UCSD-AML1 (cell line): Measurements from ENCODE around the gene ERC2.
A peak's percentile ranks its signal among the peaks of the same experiment; 100 is the strongest.

Experiments
- DNase-seq: peaks from one replicate; lab custom pipeline; 2025; ENCODE audit not compliant: unreplicated experiment; lab: John Stamatoyannopoulos, UW

ERC2 gene

DNA sequence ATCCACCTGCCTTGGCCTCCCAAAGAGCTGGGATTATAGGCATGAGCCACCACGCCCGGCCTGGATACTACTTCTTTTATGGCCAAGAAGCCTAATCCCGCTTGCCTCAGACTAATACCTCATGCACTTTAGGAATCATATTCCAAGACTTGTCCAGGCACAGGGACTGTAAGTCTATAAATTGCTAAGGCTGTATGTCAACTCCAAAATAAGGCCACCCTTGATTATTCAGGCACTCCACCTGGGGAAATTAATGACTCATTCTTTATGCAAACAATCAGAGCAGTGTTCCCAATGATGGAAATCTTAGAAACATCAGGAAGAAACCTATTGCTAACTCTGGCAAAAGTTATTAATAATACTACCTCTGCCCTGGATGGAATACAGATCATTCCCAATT, 98.4 kb downstream of the ERC2 start:
- no peak for DNase-seq

DNA sequence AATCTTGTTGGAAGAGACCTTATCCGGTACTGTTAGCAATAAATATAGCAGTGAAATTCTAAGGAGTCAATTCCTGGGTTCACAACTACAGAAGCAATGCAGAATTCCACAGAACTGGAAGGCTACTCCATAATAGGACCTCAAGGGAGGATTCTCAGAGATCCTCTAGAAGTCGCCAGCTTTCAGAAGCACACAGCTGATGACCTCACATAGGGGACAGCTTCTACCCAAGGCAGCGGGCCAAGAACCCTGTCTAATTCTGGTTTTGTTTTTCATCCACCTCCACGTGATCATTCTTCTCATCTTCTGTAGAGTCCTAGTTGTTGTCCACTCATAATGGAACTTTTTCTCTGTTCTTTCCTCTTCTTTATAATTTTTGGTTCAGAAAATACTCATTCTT, 99.4 kb downstream of the ERC2 start:
- no peak for DNase-seq

DNA sequence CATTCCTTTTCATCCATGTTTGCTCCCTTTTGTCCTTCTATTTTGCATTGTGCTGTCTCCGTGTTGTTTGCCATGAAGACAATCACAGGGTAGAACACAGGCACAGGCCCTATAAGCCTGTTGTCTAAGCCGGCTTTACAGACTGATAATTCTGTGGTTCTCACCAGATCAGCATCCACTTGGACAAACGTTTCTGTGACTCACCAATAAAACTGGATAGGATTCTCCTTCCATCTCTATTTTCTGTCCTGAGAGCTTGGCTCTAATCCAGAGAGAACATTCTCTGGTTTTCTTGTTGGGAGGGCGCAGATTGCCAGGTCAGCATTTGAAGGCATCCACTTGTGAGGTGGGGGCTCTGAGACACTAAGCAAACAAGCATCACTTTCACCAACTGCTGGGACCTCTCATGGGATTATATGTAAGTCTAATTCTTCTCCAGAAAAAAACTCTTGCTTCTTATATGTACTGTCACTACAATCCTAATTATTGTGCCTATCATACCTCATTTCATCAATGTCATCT, 101.6 kb downstream of the ERC2 start:
- no peak for DNase-seq

DNA sequence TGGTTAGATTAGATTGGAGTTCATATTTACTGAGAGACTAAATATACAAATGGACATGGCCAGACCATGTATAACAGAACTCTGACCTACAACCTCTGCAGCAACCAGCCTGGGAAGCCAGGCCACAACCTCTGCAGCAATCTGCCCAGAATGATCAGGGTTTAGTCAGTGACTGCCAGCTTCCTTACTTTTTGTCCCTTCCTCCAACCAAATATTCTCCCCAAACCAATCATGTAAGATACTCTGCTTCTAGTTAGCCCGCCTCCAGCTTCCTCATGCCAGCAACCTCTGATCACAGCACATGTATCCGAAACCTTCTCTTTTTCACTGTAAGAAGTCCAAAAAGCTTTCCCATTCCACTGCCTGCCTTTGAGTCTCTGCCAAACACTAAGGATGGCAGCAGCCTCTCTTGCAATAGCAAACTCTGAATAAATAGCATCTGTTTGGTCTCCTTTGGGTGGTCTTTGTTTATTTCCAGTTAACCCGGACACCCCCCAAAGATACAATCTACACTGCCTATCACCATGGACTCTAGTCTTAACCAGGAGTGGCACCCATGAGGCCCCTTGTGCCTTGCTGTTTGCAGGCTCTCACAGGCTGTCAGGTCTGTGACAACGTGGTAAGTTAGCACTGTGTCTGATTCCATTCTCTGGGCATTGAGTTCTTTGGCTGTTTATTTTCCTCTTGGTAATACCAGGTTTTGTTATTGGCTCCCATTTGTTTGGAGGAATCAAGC, 102.2 kb downstream of the ERC2 start:
- no peak for DNase-seq

DNA sequence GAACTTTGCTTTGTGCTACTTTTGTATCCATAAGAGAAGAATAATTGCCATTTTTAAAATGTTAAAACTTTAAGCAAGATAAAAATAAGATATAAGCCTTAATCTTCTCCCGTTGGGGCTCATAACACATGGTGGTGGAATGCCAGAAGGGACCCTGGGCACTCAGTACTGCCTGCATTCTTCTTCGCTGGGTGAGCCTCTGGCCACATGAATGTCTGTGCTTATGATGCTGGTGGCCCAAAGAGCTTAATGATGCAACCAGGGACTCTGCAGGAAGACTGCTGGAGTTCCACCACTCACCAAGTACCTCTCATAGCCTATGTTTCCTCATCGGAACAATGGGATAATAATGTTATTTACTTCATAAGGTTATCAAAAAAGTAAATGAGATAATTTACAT, 103.6 kb downstream of the ERC2 start:
- DNase-seq = no peak

DNA sequence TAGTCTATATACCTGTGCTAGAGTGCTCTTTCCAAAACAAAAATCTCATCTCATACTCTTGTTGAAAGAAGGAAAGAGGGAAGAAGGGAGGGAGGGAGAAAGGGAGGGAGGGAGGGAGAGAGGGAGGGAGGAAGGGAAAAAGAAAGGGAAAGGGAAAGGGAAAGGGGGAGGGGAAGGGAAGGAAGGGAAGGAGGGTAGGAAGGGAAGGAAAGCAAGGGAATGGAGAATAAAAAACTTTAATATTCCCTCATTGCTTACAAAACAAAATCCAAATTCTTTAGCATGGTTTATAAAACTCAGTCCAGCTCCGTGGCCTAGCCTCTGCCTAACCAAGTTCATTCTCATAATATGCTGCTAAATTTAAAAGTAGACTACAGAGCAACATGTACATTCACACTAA, 104.5 kb downstream of the ERC2 start:
- DNase-seq = no peak

DNA sequence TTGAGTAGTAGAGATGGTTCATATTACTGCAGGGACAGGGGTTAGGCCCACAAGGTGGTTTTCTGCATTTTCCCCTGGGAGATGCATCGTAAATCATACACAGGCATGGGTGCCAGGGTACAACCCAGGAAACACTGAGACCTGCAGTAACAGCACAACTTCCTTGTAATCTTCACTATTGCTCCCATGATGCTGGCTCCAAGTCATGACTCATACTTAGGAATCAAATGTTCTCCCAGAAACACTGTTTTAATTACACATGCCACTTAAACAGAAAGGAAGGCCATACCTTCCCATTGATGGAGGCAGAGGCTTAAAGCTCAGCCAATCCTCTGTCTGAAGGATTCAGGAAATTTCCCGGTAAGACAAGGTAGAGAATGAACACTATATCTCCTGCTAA, 106.5 kb downstream of the ERC2 start:
- no peak for DNase-seq

DNA sequence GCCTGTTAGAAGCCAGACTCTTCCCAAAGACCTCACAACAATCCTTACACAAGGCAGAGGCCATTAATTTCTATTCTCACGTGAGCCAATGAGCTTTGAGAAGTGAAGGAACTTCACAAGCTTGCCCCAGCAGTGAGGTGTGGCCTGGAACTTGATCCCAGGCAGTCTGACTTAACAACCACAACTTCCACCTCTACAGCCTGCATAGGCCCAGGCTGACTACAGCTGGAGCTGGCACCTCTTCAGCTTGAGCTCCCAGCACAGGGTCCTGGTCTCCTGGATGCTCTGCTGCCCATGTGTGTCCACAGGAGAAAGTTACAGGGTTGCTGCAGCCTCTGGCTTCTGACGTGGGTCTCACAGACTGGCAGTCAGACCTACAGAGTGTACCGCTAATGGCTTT, 111.0 kb downstream of the ERC2 start:
- no peak for DNase-seq

DNA sequence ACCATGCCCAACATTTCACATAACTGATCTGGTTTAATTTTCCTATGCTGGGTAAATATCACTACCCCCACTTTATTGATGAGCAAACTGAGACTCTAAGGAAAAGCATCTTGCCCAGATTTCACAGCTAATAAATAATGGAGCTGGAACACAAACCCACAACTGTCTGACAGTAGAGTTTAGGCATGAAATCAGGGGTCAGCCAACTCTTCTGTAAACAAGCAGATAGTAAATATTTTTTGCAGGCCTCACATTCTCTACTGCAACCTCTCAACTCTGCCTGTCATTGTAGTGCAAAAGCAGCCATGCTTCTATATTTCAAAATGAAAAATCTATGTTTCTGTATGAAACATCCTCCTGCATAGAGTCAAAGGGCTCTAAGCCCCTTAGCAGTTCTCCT, 111.5 kb downstream of the ERC2 start:
- no peak for DNase-seq

DNA sequence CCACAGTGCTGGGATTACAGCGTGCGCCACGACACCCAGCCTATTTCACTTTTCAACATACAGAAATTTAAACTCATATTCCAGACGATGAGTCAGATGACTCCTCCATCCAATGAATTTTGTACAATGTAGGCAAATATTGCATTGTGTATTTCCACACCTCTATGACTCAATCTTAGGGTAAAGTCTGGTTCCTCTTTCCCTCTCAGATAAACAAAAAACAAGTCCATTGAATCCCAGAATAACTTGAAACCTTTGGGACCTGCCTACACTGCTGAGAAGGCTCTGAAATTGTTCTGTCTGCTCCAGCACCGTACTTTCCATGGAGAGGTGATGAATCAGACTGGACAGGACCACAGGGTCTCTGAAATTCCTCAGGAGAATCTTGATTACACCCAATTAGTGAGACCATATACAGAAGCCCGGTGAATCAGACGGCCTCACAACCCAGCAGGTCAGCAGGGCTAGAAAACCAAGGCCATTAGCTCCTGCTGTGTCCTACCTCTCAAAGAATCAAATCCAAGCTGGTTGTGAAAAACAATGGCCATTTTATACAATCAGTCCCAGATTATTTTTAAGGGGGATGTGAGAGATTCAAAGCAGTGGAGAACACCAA, 112.6 kb downstream of the ERC2 start:
- DNase-seq = no peak

DNA sequence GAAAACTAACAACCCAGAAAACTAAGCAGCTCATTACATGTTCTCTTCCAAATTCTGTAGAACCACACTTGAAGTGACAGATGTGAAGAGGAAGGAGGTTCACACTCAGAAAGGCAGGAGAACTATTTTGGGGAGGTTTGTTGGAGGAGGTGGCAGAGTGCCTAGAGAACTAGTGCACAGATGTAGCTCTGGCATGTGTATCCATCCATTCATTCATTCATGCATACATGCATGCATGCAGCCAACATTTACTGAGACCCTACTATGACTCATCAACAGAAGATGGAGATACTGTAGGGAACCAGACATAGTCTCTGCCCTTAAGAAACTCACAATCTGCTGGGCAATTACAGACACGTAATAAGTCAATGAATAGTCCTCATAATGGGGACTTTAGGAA, 116.7 kb downstream of the ERC2 start:
- DNase-seq = no peak

DNA sequence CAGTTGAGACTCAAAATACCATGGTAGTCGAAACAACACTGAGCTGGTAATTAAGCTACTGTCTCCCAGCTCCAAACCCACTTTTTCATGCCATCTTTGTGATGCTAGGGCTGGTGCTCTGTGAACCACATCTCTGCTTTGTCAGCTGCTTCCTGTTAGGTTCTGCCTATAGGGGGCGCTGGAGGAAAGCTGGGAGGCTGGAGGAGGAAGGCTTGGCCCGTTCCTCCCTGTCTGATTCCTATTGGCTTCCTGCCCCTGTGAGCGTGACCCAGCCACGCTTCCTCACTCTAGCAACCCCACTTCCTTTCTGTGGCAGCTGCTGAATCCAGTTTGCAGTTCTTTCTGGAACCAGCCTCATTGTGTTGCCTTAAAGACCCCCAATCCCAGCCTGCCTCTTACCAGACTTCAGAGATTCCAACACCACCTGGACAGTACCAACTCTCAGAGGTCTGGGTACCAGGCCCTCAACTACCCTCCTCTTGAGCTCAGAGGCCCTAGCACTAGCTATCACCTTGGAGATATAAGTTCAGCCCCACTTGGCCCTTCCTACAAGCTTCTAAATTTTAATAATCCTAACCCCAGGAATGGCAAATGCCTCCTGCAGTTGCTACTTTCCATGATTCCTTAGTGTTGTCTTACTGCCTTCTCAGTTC, 120.9 kb downstream of the ERC2 start:
- DNase-seq = peak; percentile 38

DNA sequence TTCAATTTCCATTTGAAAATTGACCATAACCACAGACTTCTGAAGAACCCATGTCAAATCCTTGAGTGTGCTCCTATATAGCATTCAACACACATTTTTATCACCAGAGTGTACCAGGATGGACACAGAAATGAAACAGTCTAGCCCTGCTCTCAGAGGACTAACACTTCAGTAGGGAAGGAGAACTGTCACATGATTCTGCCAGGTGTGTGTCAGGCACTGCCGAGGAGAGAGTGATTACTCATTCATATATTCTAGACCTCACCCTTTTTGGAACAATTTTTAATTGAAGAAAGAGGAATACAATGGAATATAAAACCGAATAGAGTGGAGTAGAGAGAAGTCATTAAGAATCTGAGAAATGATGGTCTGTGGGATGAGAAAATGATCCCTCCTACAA, 125.8 kb downstream of the ERC2 start:
- DNase-seq = no peak

DNA sequence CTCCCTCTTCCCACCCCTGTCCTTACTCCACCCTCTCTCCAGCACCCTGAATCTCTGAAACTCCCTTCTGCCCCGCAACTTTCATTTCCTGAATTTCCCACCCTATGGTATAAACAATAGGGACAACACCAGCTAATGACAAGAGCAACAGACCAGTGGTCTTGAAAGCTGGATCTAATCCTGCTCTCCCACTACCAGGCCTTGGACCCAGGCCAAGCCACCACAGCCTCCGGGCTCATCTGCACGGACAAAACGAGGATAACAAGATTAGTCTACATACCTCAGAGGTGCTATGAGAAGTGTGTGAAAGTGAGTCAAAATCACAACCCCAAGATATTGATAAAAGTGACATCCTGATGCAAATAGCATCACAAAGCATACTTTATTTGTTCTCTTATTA, 128.6 kb downstream of the ERC2 start:
- no peak for DNase-seq

DNA sequence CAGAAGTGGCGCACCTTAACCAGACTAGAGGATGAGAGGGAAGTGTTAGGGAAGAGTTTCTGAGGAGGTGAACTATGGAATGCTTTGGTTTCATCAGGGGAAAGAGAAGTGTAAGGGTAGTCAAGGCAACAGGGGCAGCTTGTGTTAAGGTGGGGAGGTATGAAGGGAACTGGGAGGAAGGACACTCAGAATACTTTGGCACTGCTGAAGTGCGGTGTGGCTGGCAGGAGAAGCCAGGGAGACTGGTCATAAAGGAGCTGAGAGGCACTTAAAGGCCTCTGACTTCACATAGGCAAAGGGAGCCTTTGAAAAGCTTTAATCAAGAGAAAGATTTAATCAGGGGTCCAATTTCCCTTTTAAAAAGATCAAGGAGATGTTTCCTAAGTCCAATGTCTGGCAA, 129.0 kb downstream of the ERC2 start:
- no peak for DNase-seq

DNA sequence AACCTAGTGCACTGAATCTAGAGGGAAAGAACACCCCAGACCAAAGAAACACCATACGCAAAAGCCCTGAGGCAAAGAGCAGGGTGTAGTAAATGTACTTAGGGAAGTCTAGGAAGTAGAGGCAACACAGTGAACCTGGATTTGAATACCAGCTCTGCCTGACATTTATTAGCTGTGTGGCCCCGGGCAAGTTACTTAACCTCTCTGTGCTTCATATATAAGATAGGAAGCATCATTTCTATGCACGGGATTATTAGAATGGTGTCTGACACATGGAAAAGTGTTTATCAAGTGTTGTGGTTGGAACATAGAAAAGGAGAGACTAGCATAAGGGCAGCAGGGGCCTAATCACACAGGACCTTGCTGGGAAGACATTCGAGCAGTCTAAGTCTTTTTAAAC, 132.2 kb downstream of the ERC2 start:
- DNase-seq = no peak

DNA sequence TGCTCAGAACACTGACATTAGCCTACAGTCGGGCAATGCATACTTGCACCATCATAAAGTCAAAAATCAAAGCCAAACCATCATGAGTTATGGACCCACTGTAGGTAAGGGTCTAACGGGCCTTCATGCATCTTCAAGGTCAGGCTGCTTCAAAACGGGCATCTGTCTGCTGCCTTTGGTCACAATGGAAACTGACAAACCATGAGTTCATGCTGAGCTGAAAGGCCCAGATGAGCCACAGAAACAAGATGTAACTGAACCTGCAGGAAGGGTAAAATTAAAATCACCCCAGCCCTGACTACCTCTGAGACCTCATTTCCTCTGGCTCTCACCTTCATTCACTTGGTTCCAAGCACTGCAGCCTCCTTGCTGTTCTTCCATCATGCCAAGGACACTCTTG, 143.8 kb downstream of the ERC2 start:
- no peak for DNase-seq

DNA sequence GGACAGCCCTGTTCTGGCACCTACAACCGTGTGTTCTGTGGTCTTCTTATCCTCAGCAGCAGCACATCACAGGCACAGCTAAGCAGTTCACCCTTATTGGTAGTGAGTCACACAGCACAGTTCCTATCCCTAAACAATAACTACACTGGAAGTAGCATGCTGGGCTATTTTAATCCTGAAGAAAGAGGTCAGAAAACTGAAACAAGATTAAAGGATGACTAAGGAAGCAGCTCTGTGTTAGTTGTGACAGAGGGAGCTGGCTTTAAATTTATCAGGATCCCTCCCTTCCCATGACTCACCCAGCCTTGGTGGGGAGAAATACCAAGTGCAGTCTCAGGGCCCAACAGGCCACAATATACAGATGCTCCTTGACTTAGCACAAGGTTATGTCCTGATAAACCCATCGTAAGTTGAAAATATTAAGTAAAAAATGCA, 144.3 kb downstream of the ERC2 start:
- DNase-seq = no peak

DNA sequence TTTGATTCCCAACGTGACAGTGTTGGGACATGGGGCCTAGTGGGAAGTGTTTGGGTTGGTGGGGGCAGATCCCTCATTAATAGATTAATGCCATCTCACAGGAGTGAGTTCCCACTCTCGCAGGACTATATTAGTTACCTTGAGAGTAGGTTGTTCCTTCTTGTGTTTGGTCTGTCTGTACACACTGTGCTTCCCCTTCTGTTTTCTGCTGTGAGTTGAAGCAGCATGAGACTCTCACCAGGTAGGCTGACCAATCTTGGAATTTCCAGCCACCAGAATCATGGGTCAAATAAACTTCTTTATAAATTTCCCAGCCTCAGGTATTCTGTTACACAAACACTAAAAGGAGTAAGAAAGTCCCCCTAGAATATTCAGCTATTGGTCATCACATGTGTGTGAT, 145.4 kb downstream of the ERC2 start:
- no peak for DNase-seq

DNA sequence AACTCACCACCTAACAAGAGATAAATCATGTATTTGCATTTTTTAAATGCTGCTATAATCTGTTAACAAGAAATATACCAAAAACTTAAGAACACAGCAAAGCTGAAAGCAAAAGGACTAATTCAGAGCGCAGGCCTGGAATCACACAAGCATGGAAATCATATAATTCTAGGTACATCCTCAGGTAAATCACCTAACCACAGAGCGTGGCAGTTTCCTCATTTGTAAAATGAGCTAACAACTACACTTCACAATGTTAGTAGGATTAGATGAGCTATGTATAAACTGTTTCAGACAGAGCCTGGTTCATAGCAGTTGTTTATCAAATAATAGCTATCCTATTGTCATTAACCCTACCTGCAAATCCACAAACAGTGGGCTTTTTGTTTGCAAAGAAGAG, 146.4 kb downstream of the ERC2 start:
- no peak for DNase-seq

DNA sequence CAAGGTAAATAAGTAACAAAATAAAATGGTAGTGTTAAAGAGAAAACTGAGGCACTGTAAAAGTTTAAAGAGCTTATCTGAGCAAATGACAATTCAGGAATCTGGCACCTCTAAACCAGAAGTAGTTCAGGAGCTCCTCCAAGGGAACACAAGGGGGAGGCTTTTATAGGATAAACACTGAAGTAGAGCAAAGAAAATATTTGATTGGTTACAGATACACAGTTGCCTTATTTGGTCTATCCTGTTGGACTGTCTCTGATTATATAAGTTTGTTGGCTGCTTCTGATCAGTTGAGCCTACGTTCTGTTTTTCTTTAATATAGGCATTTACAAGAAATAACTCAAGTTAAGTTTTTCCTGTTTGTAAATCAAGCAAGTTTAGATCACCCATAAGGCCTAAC, 146.9 kb downstream of the ERC2 start:
- no peak for DNase-seq

DNA sequence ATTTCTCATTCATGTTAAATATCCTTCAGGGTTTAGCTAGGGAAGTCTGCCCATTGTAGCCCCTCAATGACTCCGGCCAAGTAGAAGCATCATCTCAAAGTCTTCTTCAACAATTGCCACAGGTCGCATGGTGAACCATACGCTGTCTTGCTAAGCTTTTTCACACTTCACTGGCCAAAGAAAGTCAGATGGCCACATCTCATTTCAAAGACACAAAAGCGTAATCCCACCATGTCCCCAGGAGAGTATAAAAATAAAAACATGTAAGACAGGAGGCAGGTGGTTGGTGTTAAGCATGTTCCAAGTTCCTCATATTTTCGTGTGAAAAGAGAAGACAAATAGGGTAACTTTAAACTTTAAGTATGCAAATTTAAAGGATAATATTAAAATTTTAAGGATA, 147.4 kb downstream of the ERC2 start:
- no peak for DNase-seq
